ENCODE data around the gene MRPL33. TPM values are rescaled to one million over a fixed set of nuclear protein-coding genes. Genes with fewer than 3 reads are reported as not detected.

Gene MRPL33
- total RNA-seq, 1 experiment from 2014 or later, result 66.8 TPM

GRCh38 chr2:27805180-27805579 lies 33.7 kb downstream of the MRPL33 start:
- no peaks in the 10 kb centered on the region for H3K36me3 Mint-ChIP-seq (ENCODE audit: insufficient read depth in 1 of 3, low read depth in 3 of 3)
- H4K91ac ChIP-seq (ENCODE audit: insufficient read length, low read depth, low read length), result no peak overlapping the region
- H3K14ac ChIP-seq (ENCODE audit: insufficient read depth, low read length), result no peak overlapping the region
- no peaks in the 10 kb centered on the region for H3K23me2 ChIP-seq (ENCODE audit: insufficient read length, low read depth, low read length, poor library complexity, severe bottlenecking)
- WGBS (ENCODE audit: extremely low coverage, insufficient read length, low lambda C conversion rate), result no CpG with 5 or more reads among the region's 3 CpGs
- no peaks in the 10 kb centered on the region for H3K4me1 ChIP-seq (ENCODE audit: insufficient read depth, low read length)
- H3K4me1 Mint-ChIP-seq, result no peaks in the 10 kb centered on the region
- H3K56ac ChIP-seq (ENCODE audit: insufficient read length, low read depth, low read length), result no peak overlapping the region
- no peak overlapping the region for H3K4ac ChIP-seq (ENCODE audit: low read depth, low read length)
- H2AK5ac ChIP-seq (ENCODE audit: insufficient read length, low read length), result no peak overlapping the region
- no peak overlapping the region for H3K18ac ChIP-seq (ENCODE audit: insufficient read length, low read depth, low read length)
- no peak overlapping the region for H3K4me3 Mint-ChIP-seq
- H3K9me3 ChIP-seq (ENCODE audit: control insufficient read depth, low read depth, low read length), result no peaks in the 10 kb centered on the region
- no peak overlapping the region for H3K4me2 ChIP-seq (ENCODE audit: insufficient read depth, insufficient read length, low read length)
- no peak overlapping the region for H2BK5ac ChIP-seq (ENCODE audit: insufficient read length, low read length)
- H3K9me3 Mint-ChIP-seq, result no peaks in the 10 kb centered on the region; a peak in 1 of 5 replicates
- no peaks in the 10 kb centered on the region for H3K79me2 ChIP-seq (ENCODE audit: insufficient read depth, low read length)
- no peak overlapping the region for H2BK15ac ChIP-seq (ENCODE audit: low read depth, low read length)
- H3K23ac ChIP-seq (ENCODE audit: insufficient read length, low read depth, low read length), result no peak overlapping the region
- no peak overlapping the region for H3T11ph ChIP-seq (ENCODE audit: low read length)
- H3K27me3 Mint-ChIP-seq (ENCODE audit: low read depth), result no peaks in the 10 kb centered on the region; the same call in 1 of the 2 replicates
- H2BK20ac ChIP-seq (ENCODE audit: low read depth, low read length, poor library complexity, severe bottlenecking), result no peak overlapping the region
- no peak for TF ChIP-seq CTCF (conservative IDR thresholded peaks at IDR 0.05)
- no peak overlapping the region for H3K27ac Mint-ChIP-seq
- no peak overlapping the region for H2AFZ ChIP-seq (ENCODE audit: low read length)
- DNase-seq, result no peak
- no peaks in the 10 kb centered on the region; the same call in 1 of the 2 replicates for H3K27me3 ChIP-seq (ENCODE audit: insufficient read depth, low read length)
- no peak overlapping the region for H2BK12ac ChIP-seq (ENCODE audit: insufficient read length, low read depth, low read length)
- H4K20me1 ChIP-seq (ENCODE audit: control insufficient read depth, insufficient read depth, insufficient read length), result no peaks in the 10 kb centered on the region
- H3K27ac ChIP-seq (ENCODE audit: insufficient read length, low read depth, low read length), result no peak overlapping the region
- H3K9ac ChIP-seq (ENCODE audit: extremely low read depth, insufficient read length, low read length), result no peak overlapping the region
- no peak overlapping the region for H2BK120ac ChIP-seq (ENCODE audit: low read depth, low read length, poor library complexity, severe bottlenecking)
- no peak overlapping the region for H4K5ac ChIP-seq (ENCODE audit: insufficient read length, low read depth, low read length)
- no peak overlapping the region for H4K8ac ChIP-seq (replicated peaks; ENCODE audit: insufficient read length, low read depth, low read length)
- no peaks in the 10 kb centered on the region for H3K79me1 ChIP-seq (ENCODE audit: insufficient read depth, low read depth, low read length, poor library complexity, severe bottlenecking)

Measured in H9 (cell line).